Stimulated activated CD4-positive, alpha-beta T cell treated with anti-CD3 and anti-CD28 coated beads, Interleukin-4, amount 100 ng/mL, for 4 hours (primary cell): ENCODE data around the gene TXNDC17.
"Not testable (repeated sequence)": the region's sequence is repeated elsewhere in the genome, so short reads cannot be mapped to it uniquely, and the experiment has no call there.

Experiments used
- DNase-seq, 2 experiments: peaks; one replicate each; pipeline ENCODE4 v3.0.0-alpha.2; 2020

The TXNDC17 gene

GRCh38 chr17:6686026-6686425 lies 45.2 kb downstream of the TXNDC17 start:
- no peak for DNase-seq

GRCh38 chr17:6688944-6689343 lies 48.1 kb downstream of the TXNDC17 start:
- DNase-seq = no peak

- no peak for DNase-seq
Measured at GRCh38 chr17:6690641-6691040, 49.8 kb downstream of the TXNDC17 start.

GRCh38 chr17:6691546-6691945 lies 50.7 kb downstream of the TXNDC17 start:
- DNase-seq = no peak

- DNase-seq = not testable (repeated sequence)
Measured at GRCh38 chr17:6691958-6692357, 51.1 kb downstream of the TXNDC17 start.
